GM10266 (cell line): ENCODE measurements around the gene AQP12A.

Experiments
- DNase-seq: peaks from one replicate; pipeline ENCODE4 v3.0.0; 2012; ENCODE audit errors: extremely low spot score
- CTCF ChIP-seq: IDR thresholded peaks from 2 replicates; pipeline ENCODE4 v1.5.1; 2012; ENCODE audit warnings: mild to moderate bottlenecking, low read depth; ENCODE audit not compliant: control insufficient read depth, insufficient read depth; ENCODE audit errors: missing control alignments

AQP12A gene

DNA sequence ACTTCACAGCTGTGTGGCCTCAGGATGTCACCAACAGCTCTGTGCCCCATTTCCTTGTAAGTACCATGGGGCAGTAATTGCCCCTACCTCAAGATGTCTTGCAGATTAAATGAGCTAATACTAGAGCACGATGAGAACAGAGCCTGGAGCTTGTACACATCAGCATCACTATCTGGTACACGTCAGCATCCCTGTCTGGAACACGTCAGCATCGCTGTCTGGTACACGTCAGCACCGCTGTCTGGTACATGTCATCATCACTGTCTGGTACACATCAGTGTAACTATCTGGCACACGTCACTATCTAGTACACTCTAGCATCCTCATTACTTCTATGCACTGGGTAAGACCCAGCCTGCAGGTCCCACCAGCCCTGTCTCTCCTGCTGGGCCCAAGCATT, 37.2 kb downstream of the AQP12A start:
- DNase-seq: no peak
- no peak for TF ChIP-seq CTCF

GRCh38 chr2:240730501-240731177, 39.0 kb downstream of the AQP12A start:
- TF ChIP-seq CTCF: no peak
- no peak for DNase-seq

DNA sequence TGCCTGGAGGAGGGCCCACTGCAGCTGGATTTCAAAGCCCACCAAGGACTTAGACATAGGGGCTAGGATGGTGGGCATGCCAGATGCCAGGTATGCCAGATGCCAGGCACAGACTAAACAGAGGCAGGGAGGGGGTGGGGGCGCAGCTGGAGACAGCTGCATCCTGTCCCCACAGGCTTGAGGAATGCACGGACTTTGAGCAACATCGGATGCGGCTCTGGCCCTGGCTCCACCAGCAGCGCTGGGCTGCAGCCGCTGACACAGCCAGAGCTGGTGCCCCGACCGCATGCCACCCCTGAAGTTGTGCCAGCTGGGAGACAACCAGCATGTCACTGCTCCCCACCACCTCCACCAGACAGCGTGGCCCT, 39.5 kb downstream of the AQP12A start:
- no peak for TF ChIP-seq CTCF
- DNase-seq: no peak

DNA sequence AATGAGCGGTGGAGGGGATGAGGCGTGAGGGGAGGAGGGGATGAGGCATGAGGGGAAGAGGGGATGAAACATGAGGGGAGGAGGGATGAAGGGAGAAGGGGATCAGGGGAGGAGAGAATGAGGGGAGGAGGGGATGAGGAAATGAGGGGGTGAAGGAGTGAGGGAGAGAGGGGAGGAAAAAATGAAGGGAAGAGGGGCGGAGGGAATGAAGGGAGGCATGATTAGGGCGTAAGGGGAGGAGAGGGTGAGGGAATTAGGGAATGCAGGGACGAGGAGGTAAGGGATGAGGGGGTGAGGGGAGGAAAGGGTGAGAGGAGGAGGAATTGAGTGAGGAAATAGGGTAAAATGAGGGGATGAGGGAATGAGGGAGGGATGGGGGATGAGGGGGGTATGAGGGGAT, 40.5 kb downstream of the AQP12A start:
- no peak for DNase-seq
- no peak for TF ChIP-seq CTCF

DNA sequence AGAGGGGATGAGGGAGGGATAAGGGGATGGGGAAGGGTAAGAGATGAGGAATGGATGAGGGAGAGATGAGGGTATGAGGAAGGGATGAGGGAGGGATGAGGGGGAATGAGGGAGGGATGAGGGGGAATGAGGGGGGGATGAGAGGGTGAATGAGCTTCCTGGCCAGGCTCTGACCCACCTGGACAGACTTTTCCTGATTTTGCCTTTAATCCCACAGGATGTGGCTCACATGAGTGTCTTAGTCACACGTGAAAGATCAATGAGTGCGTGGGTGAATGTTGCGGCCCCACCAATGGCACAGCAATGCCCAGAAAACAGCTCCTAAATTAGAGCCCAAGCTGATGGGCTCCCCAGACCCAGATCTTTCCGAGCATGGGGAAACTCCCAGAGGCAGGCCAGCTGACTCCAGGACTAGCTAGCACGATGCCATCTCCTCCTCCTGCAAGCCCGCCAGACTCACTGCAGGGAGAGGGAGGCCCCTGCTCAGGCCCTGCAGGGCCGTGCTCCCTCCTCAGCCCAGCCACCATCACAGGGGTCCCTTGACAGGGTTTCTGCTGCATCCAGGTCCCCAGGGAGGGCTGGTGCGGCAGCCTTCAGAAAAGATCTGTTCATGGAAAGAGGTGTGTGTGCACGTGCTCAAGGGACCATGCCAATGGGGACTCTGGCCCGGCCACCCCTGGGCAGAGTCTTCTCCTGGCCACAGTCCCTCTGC, 41.4 kb downstream of the AQP12A start:
- no peak for DNase-seq
- no peak for TF ChIP-seq CTCF

DNA sequence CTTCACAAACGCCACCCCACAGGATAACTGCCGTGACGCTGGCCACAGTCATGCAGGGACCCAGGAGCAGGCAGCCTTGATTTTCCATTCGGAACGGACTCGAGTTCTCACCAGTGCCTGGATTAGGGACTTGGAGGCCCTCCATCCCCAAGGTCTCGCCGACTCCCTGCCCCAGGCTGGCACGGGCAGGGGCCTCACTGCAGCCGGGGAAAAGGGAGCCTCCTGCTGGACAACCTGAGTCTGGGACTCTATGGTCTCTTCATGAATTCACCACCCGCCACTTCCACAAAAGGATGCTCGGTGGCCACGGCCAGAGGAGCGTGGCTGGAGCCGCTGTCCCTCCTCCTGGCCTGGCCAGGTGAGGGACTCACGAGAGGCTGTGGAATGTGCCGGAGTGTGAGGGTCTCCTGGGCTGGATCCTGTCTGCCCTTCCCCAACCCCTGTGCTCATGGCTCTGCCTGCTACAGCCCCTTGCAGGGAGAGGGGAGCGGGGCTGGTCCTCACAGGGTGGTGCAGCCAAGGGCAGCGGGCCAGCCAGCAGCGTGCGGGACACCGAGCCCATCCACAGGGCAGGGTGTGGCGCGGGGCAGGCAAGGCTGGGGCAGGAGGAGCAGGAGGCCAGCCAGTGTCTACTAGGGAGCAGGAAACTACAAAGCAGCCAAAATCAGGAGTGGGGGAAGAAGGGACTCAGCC, 42.3 kb downstream of the AQP12A start:
- no peak for TF ChIP-seq CTCF
- DNase-seq: no peak

DNA sequence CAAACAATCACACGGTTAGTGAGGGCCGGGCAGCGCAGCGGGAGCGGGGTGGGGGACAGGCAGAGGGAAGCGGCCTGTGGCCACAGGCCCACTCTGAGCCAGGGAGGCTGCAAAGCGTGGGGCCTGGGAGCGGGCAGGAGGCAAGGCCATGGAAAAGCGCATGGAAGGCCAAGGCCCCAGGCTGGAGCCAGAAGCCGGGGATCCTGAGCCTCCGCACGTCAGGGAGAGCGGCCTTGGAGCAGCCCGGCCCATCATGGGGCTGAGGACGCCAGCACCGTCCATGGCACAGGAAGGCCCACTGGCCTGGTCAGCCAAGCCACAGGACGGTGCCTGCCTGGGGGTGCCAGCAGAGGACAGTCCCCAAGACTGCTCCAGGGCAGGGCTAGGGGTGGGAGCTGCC, 43.1 kb downstream of the AQP12A start:
- TF ChIP-seq CTCF: no peak

More for the DNA sequence above, 43.1 kb downstream of the AQP12A start:
- no peak for DNase-seq
